Lower lobe of right lung (tissue), 2 donors: ENCODE measurements around the gene KLC3. TPM values are rescaled to one million over a fixed set of nuclear protein-coding genes. Genes with fewer than 3 reads are reported as not detected.
"Not testable (repeated sequence)": the region's sequence is repeated elsewhere in the genome, so short reads cannot be mapped to it uniquely, and the experiment has no call there.

Source experiments
- ATAC-seq, 2 donors: fragments of 200-7000 bp; cut with Tn5 transposase; one replicate each; pipeline ENCODE4 v1.9.1; 2020 to 2022; ENCODE audit warnings: mild to moderate bottlenecking in 2 of 2, moderate library complexity in 2 of 2
- DNase-seq: peaks from one replicate; pipeline ENCODE4 v3.0.0-alpha.2; 2020
- H3K27ac ChIP-seq: fragments of 200-600 bp; one replicate; pipeline ENCODE4 v1.8.0; 2022
- H3K27me3 ChIP-seq: fragments of 200-600 bp; one replicate; pipeline ENCODE4 v1.8.0; 2022; ENCODE audit warnings: low read depth
- H3K36me3 ChIP-seq: fragments of 200-600 bp; one replicate; pipeline ENCODE4 v1.8.0; 2022; ENCODE audit warnings: mild to moderate bottlenecking
- H3K4me1 ChIP-seq: fragments of 200-600 bp; one replicate; pipeline ENCODE4 v1.8.0; 2022
- H3K4me3 ChIP-seq: fragments of 200-600 bp; one replicate; pipeline ENCODE4 v1.8.0; 2022; ENCODE audit warnings: mild to moderate bottlenecking
- H3K9me3 ChIP-seq: fragments of 200-600 bp; one replicate; pipeline ENCODE4 v1.8.0; 2022
- CTCF ChIP-seq: fragments of 200-600 bp; IDR thresholded peaks from one replicate; pipeline ENCODE4 v1.8.0; 2022; ENCODE audit warnings: antibody characterized with exemption, mild to moderate bottlenecking
- intact Hi-C: fragments of 100-400 bp; cut with DNase I; formaldehyde crosslinking; loops from one replicate; pipeline ENCODE4 v1.11.0; 2022
- total RNA-seq: library from RNA; stranded (reverse); fragmentation: NEBNext Ultra II Directional; extraction: Animal tissue kit (Norgen Biotek cat#: 25700); gene quantifications from one replicate; pipeline ENCODE4 v1.2.1, GENCODE V29; 2021
- donor health status: DM: no; HTN: yes; CAD: no; lungs with severe emphysema.

KLC3 gene
- total RNA-seq, 1 donor from 2014 or later, result 1.4 TPM

GRCh38 chr19:45306518-45307027 is 34.0 kb upstream of the KLC3 start:
- intact Hi-C loops, result no loop called here
- Histone ChIP-seq H3K27ac (no peak overlapping the region), H3K27me3 (no peaks in the 10 kb centered on the region), H3K4me3 (no peak overlapping the region), H3K36me3 (peaks cover 10% of the 10 kb centered on the region), H3K9me3 (no peaks in the 10 kb centered on the region), H3K4me1 (no peaks in the 10 kb centered on the region)
- DNase-seq, result no peak
- TF ChIP-seq CTCF, result no peak
- ATAC-seq, result no peak

GRCh38 chr19:45307361-45307760 is 33.2 kb upstream of the KLC3 start:
- intact Hi-C loops, result no loop called here
- no peak for ATAC-seq

GRCh38 chr19:45309322-45309721 is 31.2 kb upstream of the KLC3 start:
- DNase-seq, H3K4me3 ChIP-seq, intact Hi-C loops, ATAC-seq, H3K27ac ChIP-seq, H3K9me3 ChIP-seq, H3K36me3 ChIP-seq, H3K4me1 ChIP-seq, H3K27me3 ChIP-seq: not testable (repeated sequence)

More at GRCh38 chr19:45307361-45307760, 33.2 kb upstream of the KLC3 start:
- Histone ChIP-seq H3K27ac (no peak overlapping the region), H3K27me3 (no peaks in the 10 kb centered on the region), H3K4me1 (no peaks in the 10 kb centered on the region), H3K4me3 (no peak overlapping the region), H3K9me3 (no peaks in the 10 kb centered on the region), H3K36me3 (peaks cover 5% of the 10 kb centered on the region)
- TF ChIP-seq CTCF, result no peak
- DNase-seq, result no peak

GRCh38 chr19:45311621-45312020 is 28.9 kb upstream of the KLC3 start:
- Histone ChIP-seq H3K4me1 (no peaks in the 10 kb centered on the region), H3K9me3 (no peaks in the 10 kb centered on the region), H3K27me3 (peaks cover 8% of the 10 kb centered on the region), H3K27ac (no peak overlapping the region), H3K4me3 (no peak overlapping the region), H3K36me3 (no peaks in the 10 kb centered on the region)
- DNase-seq (peak; percentile 51), ATAC-seq (peak; percentile 24 to 29)
- TF ChIP-seq CTCF, result no peak
- intact Hi-C loops, result no loop called here

- H3K4me1 ChIP-seq, ATAC-seq, H3K36me3 ChIP-seq, DNase-seq, H3K4me3 ChIP-seq, H3K27ac ChIP-seq, intact Hi-C loops, H3K9me3 ChIP-seq: not testable (repeated sequence)
- peaks cover 14% of the 10 kb centered on the region for H3K27me3 ChIP-seq
Measured at GRCh38 chr19:45312285-45312684, 28.3 kb upstream of the KLC3 start.

GRCh38 chr19:45314708-45315245 is 25.8 kb upstream of the KLC3 start:
- intact Hi-C loops, result no loop called here
- no peak for DNase-seq
- TF ChIP-seq CTCF, result no peak
- no peaks in the 10 kb centered on the region for H3K9me3 ChIP-seq
- H3K27me3 ChIP-seq, result peaks cover 25% of the 10 kb centered on the region
- no peak overlapping the region for H3K4me3 ChIP-seq
- no peaks in the 10 kb centered on the region for H3K4me1 ChIP-seq
- H3K27ac ChIP-seq, result no peak overlapping the region
- no peaks in the 10 kb centered on the region for H3K36me3 ChIP-seq
- ATAC-seq, result no peak
